Measurements from ENCODE around the gene PEPD.

GRCh38 chr19:33443638-33444561 is 77.7 kb downstream of the PEPD start:
- TF ChIP-seq MLX (CRISPR knock-in tag; IDR thresholded peaks at IDR 0.05) (no peak), ATF3 (CRISPR knock-in tag; conservative IDR thresholded peaks at IDR 0.05) (no peak), ZNF232 (CRISPR knock-in tag; IDR thresholded peaks at IDR 0.05) (no peak), FOXJ3 (CRISPR knock-in tag; IDR thresholded peaks at IDR 0.05; ENCODE audit: borderline replicate concordance) (no peak), CTCF (IDR thresholded peaks at IDR 0.05) (no peak), ZNF121 (CRISPR knock-in tag; IDR thresholded peaks at IDR 0.05) (no peak), ELF4 (CRISPR knock-in tag; IDR thresholded peaks at IDR 0.05; ENCODE audit: low read depth) (no peak), ATF2 (CRISPR knock-in tag; IDR thresholded peaks at IDR 0.05; ENCODE audit: borderline replicate concordance, low read depth) (no peak), JUN (CRISPR knock-in tag; IDR thresholded peaks at IDR 0.05) (no peak), ETV6 (CRISPR knock-in tag; IDR thresholded peaks at IDR 0.05) (no peak), NFE2L1 (CRISPR knock-in tag; IDR thresholded peaks at IDR 0.05) (no peak)

All from WTC11 (cell line).